ENCODE measurements around the gene ADGRA3.

ADGRA3 gene

GRCh38 chr4:22408474-22408873 lies 107.4 kb downstream of the ADGRA3 start:
- Histone ChIP-seq H3K9me3 (ENCODE audit: insufficient read depth, low read depth, low read length) (no peaks in the 10 kb centered on the region), H3K4me2 (ENCODE audit: low read depth, low read length, poor library complexity, severe bottlenecking) (no peak overlapping the region), H3F3A (ENCODE audit: low read depth) (no peaks in the 10 kb centered on the region), H3K9me2 (replicated peaks; ENCODE audit: low read depth, low read length) (no peaks in the 10 kb centered on the region), H4K20me1 (ENCODE audit: insufficient read depth, low read length, poor library complexity, severe bottlenecking) (no peaks in the 10 kb centered on the region), H2AFZ (ENCODE audit: low read length) (no peak overlapping the region), H3K27me3 (ENCODE audit: insufficient read depth, low read length, poor library complexity, severe bottlenecking) (no peaks in the 10 kb centered on the region), H3K4me3 (ENCODE audit: low read length, poor library complexity, severe bottlenecking) (no peak overlapping the region), H3K9ac (ENCODE audit: low read depth, low read length, poor library complexity, severe bottlenecking) (no peak overlapping the region), H3K79me2 (ENCODE audit: insufficient read depth, low read length) (no peaks in the 10 kb centered on the region), H3K36me3 (ENCODE audit: insufficient read depth, low read length) (peaks cover 17% of the 10 kb centered on the region; the same call in 1 of the 2 replicates), H3K4me1 (ENCODE audit: insufficient read depth, low read length, poor library complexity, severe bottlenecking) (no peaks in the 10 kb centered on the region)
- no peak for TF ChIP-seq EZH2phosphoT487 (IDR thresholded peaks at IDR 0.05; ENCODE audit: borderline replicate concordance)
- TF ChIP-seq CTCF (conservative IDR thresholded peaks at IDR 0.05; ENCODE audit: low read length): no peak

- Histone ChIP-seq H3K27me3 (ENCODE audit: insufficient read depth, low read length, poor library complexity, severe bottlenecking) (no peaks in the 10 kb centered on the region), H3F3A (ENCODE audit: low read depth) (no peaks in the 10 kb centered on the region), H3K36me3 (ENCODE audit: insufficient read depth, low read length) (peaks cover 8% of the 10 kb centered on the region; the same call in 1 of the 2 replicates), H3K4me1 (ENCODE audit: insufficient read depth, low read length, poor library complexity, severe bottlenecking) (no peaks in the 10 kb centered on the region), H3K9me2 (replicated peaks; ENCODE audit: low read depth, low read length) (no peaks in the 10 kb centered on the region), H3K4me2 (ENCODE audit: low read depth, low read length, poor library complexity, severe bottlenecking) (no peak overlapping the region), H4K20me1 (ENCODE audit: insufficient read depth, low read length, poor library complexity, severe bottlenecking) (no peaks in the 10 kb centered on the region), H3K9ac (ENCODE audit: low read depth, low read length, poor library complexity, severe bottlenecking) (no peak overlapping the region), H3K9me3 (ENCODE audit: insufficient read depth, low read depth, low read length) (no peaks in the 10 kb centered on the region), H3K4me3 (ENCODE audit: low read length, poor library complexity, severe bottlenecking) (no peak overlapping the region), H3K79me2 (ENCODE audit: insufficient read depth, low read length) (no peaks in the 10 kb centered on the region), H2AFZ (ENCODE audit: low read length) (no peak overlapping the region)
- TF ChIP-seq EZH2phosphoT487 (IDR thresholded peaks at IDR 0.05; ENCODE audit: borderline replicate concordance): no peak
- TF ChIP-seq CTCF (conservative IDR thresholded peaks at IDR 0.05; ENCODE audit: low read length): no peak
These were observed 108.5 kb downstream of the ADGRA3 start for GRCh38 chr4:22407361-22407760.

- Histone ChIP-seq H3K9ac (ENCODE audit: low read depth, low read length, poor library complexity, severe bottlenecking) (no peak overlapping the region), H3F3A (ENCODE audit: low read depth) (no peaks in the 10 kb centered on the region), H3K4me2 (ENCODE audit: low read depth, low read length, poor library complexity, severe bottlenecking) (no peak overlapping the region), H3K9me2 (replicated peaks; ENCODE audit: low read depth, low read length) (no peaks in the 10 kb centered on the region), H2AFZ (ENCODE audit: low read length) (no peak overlapping the region), H3K4me1 (ENCODE audit: insufficient read depth, low read length, poor library complexity, severe bottlenecking) (no peaks in the 10 kb centered on the region), H3K27me3 (ENCODE audit: insufficient read depth, low read length, poor library complexity, severe bottlenecking) (no peaks in the 10 kb centered on the region), H3K79me2 (ENCODE audit: insufficient read depth, low read length) (no peaks in the 10 kb centered on the region), H4K20me1 (ENCODE audit: insufficient read depth, low read length, poor library complexity, severe bottlenecking) (no peaks in the 10 kb centered on the region), H3K36me3 (ENCODE audit: insufficient read depth, low read length) (peaks cover 21% of the 10 kb centered on the region; the same call in 1 of the 2 replicates), H3K9me3 (ENCODE audit: insufficient read depth, low read depth, low read length) (no peaks in the 10 kb centered on the region), H3K4me3 (ENCODE audit: low read length, poor library complexity, severe bottlenecking) (no peak overlapping the region)
- TF ChIP-seq EZH2phosphoT487 (IDR thresholded peaks at IDR 0.05; ENCODE audit: borderline replicate concordance) (no peak), CTCF (conservative IDR thresholded peaks at IDR 0.05; ENCODE audit: low read length) (no peak)
These were observed 117.2 kb downstream of the ADGRA3 start for GRCh38 chr4:22398671-22399070.
